HG02642 (cell line): ENCODE data around the gene PTPRB.

Experiments
- ATAC-seq: cut with Tn5 transposase; IDR thresholded peaks from one replicate; pipeline ENCODE4 v1.9.1; 2021; ENCODE audit warnings: mild to moderate bottlenecking; ENCODE audit not compliant: unreplicated experiment, poor library complexity

The PTPRB gene

GRCh38 chr12:70637303-70638085 is at the start of gene PTPRB:
PTPRB (minus strand) TSS chr12:70637429; CDS start chr12:70637395, 34 bp downstream.
- ATAC-seq, result no peak

GRCh38 chr12:70686907-70687306 is 49.7 kb upstream of the PTPRB start:
- ATAC-seq, result no peak

GRCh38 chr12:70686299-70686698 is 49.1 kb upstream of the PTPRB start:
- ATAC-seq, result no peak

GRCh38 chr12:70683976-70684375 is 46.7 kb upstream of the PTPRB start:
- no peak for ATAC-seq

GRCh38 chr12:70671698-70672097 is 34.5 kb upstream of the PTPRB start:
- no peak for ATAC-seq

GRCh38 chr12:70670948-70671347 is 33.7 kb upstream of the PTPRB start:
- ATAC-seq, result no peak

- ATAC-seq, result no peak
Observed at GRCh38 chr12:70667253-70667652, 30.0 kb upstream of the PTPRB start.

GRCh38 chr12:70666364-70666763 is 29.1 kb upstream of the PTPRB start:
- ATAC-seq, result no peak

- no peak for ATAC-seq
Observed at GRCh38 chr12:70664465-70664881, 27.2 kb upstream of the PTPRB start.

GRCh38 chr12:70663838-70664237 is 26.6 kb upstream of the PTPRB start:
- no peak for ATAC-seq

GRCh38 chr12:70661466-70662161 is 24.4 kb upstream of the PTPRB start:
- no peak for ATAC-seq

- no peak for ATAC-seq
Observed at GRCh38 chr12:70660620-70661219, 23.5 kb upstream of the PTPRB start.

GRCh38 chr12:70660002-70660604 is 22.9 kb upstream of the PTPRB start:
- ATAC-seq, result no peak

GRCh38 chr12:70659077-70659606 is 21.9 kb upstream of the PTPRB start:
- no peak for ATAC-seq

GRCh38 chr12:70657616-70658286 is 20.5 kb upstream of the PTPRB start:
- ATAC-seq, result no peak

- no peak for ATAC-seq
Observed at GRCh38 chr12:70652451-70652850, 15.2 kb upstream of the PTPRB start.

GRCh38 chr12:70648831-70649230 is 11.6 kb upstream of the PTPRB start:
- ATAC-seq, result no peak

- ATAC-seq, result no peak
Observed at GRCh38 chr12:70648191-70648590, 11.0 kb upstream of the PTPRB start.

- ATAC-seq, result no peak
Observed at GRCh38 chr12:70646850-70647249, 9.6 kb upstream of the PTPRB start.
